ENCODE measurements around the gene SYDE1. TPM values are rescaled to one million over a fixed set of nuclear protein-coding genes. Genes with fewer than 3 reads are reported as not detected.

Gene SYDE1
- total RNA-seq, 2 experiments from 2014 or later: 0.40 to 0.72 TPM

- CTCF ChIA-PET: interaction anchor here (0.6 to 2.5 kb wide), 5 partner anchors 14 to 1656 kb away, joined by 3 to 11 read pairs (median 3); no protein-coding TSS in a partner anchor
- POLR2A ChIA-PET: no interaction called here
Measured at GRCh38 chr19:15154002-15154612, 46.9 kb downstream of the SYDE1 start.

GRCh38 chr19:15155296-15155695, 48.1 kb downstream of the SYDE1 start:
- CTCF ChIA-PET: interaction anchor here (0.7 to 2.5 kb wide), 2 partner anchors 40 to 55 kb away, joined by 4 to 9 read pairs; no protein-coding TSS in a partner anchor
- POLR2A ChIA-PET: interaction anchor here (0.6 to 0.7 kb wide), 2 partner anchors 29 to 266 kb away, joined by 3 to 11 read pairs; no protein-coding TSS in a partner anchor

GRCh38 chr19:15156391-15156790, 49.2 kb downstream of the SYDE1 start:
- ChIA-PET POLR2A (no interaction called here), CTCF (interaction anchor here (1.0 kb wide), 1 partner anchor 64 kb away, joined by 4 read pairs; no protein-coding TSS in a partner anchor)

GRCh38 chr19:15159251-15159650, 52.0 kb downstream of the SYDE1 start:
- ChIA-PET POLR2A (no interaction called here), CTCF (interaction anchor here (1.1 kb wide), 2 partner anchors 67 to 260 kb away, joined by 3 to 4 read pairs; no protein-coding TSS in a partner anchor)

- ChIA-PET CTCF (interaction anchor here (0.7 to 1.1 kb wide), 3 partner anchors 70 to 249 kb away, joined by 4 read pairs; no protein-coding TSS in a partner anchor), POLR2A (no interaction called here)
Measured at GRCh38 chr19:15161028-15161984, 54.1 kb downstream of the SYDE1 start.

Other genes starting within 250 kb of the SYDE1 start
- not detected for gene OR7A17, start 221.3 kb upstream of the SYDE1 start, total RNA-seq
- gene OR7C2, start 165.9 kb upstream of the SYDE1 start, total RNA-seq: not detected
- gene SLC1A6, start 127.5 kb upstream of the SYDE1 start, total RNA-seq: not detected
- not detected for gene CASP14, start 57.9 kb upstream of the SYDE1 start, total RNA-seq
- not detected for gene OR1I1, start 25.2 kb upstream of the SYDE1 start, total RNA-seq
- gene NOTCH3, start 93.6 kb downstream of the SYDE1 start, total RNA-seq: not detected
- under 1 TPM in 1 of 2 experiments, not detected in 1; 0.11 TPM for gene EPHX3, start 125.0 kb downstream of the SYDE1 start, total RNA-seq
- gene BRD4, start 225.1 kb downstream of the SYDE1 start, total RNA-seq: 100 to 1,000 TPM; 104 to 109 TPM